Panc1 (cell line): ENCODE results near the gene ARFGAP1. TPM values are rescaled to one million over a fixed set of nuclear protein-coding genes. Genes with fewer than 3 reads are reported as not detected.

Experiments used
- ATAC-seq: fragments of 200-7000 bp; cut with Tn5 transposase; 2 replicates; pipeline ENCODE4 v1.9.1; 2020; ENCODE audit warnings: mild to moderate bottlenecking, moderate library complexity
- BruUV-seq: library from RNA; stranded (reverse); fragments of 400-500 nt; replicated peaks from 2 replicates; lab custom pipeline; 2021; lab: Mats Ljungman, UMichigan
- CTCF ChIA-PET: fragments of 300-600 bp; sonication (Branson Sonifier 250); formaldehyde crosslinking; loops from one replicate; lab custom pipeline; 2022; ENCODE audit warnings: antibody characterized with exemption; lab: Charles Lee
- POLR2A ChIA-PET: fragments of 300-600 bp; sonication (Branson Sonifier 250); formaldehyde crosslinking; loops from one replicate; lab custom pipeline; 2022; ENCODE audit warnings: antibody characterized with exemption; lab: Charles Lee
- DNase-seq: peaks from one replicate; pipeline ENCODE4 v3.0.0-alpha.2; 2010; ENCODE audit warnings: low read depth, low spot score
- H3K27ac ChIP-seq: 2 replicates; pipeline ENCODE4 v1.5.1; 2011; ENCODE audit warnings: mild to moderate bottlenecking, low read length, inconsistent platforms
- H3K27me3 ChIP-seq: fragments of 200-500 bp; sonication (Bioruptor generic); 2 replicates; pipeline ENCODE4 v1.6.0; 2014; ENCODE audit warnings: low read length, inconsistent platforms; ENCODE audit not compliant: control insufficient read depth, insufficient read depth
- H3K36me3 ChIP-seq: fragments of 200-500 bp; sonication (Bioruptor generic); 2 replicates; pipeline ENCODE4 v1.5.1; 2014; ENCODE audit warnings: inconsistent platforms, mild to moderate bottlenecking, low read length, moderate library complexity; ENCODE audit not compliant: control insufficient read depth, insufficient read depth
- H3K4me1 ChIP-seq: 2 replicates; pipeline ENCODE4 v1.5.1; 2011; ENCODE audit warnings: inconsistent platforms, mild to moderate bottlenecking, low read length, moderate library complexity; ENCODE audit not compliant: control insufficient read depth, insufficient read depth
- H3K4me3 ChIP-seq, 2 experiments: 2 replicates each; pipeline ENCODE4 v1.5.1; 2011 to 2012; ENCODE audit warnings: low read depth in 2 of 2, low read length in 2 of 2, mild to moderate bottlenecking in 2 of 2, inconsistent platforms in 1 of 2, moderate library complexity in 1 of 2
- H3K9me3 ChIP-seq: fragments of 200-500 bp; sonication (Bioruptor generic); 2 replicates; pipeline ENCODE4 v1.5.1; 2014; ENCODE audit warnings: low read depth, mild to moderate bottlenecking, inconsistent platforms, low read length, moderate library complexity; ENCODE audit not compliant: control insufficient read depth, insufficient read depth
- CTCF ChIP-seq: fragments of 450-650 bp; IDR thresholded peaks from 2 replicates; pipeline ENCODE4 v1.5.1; 2017; ENCODE audit warnings: mild to moderate bottlenecking
- POLR2AphosphoS5 ChIP-seq: IDR thresholded peaks from 2 replicates; pipeline ENCODE4 v1.6.1; 2012; ENCODE audit warnings: mild to moderate bottlenecking, low read depth, low read length, moderate library complexity
- REST ChIP-seq, 2 experiments: IDR thresholded peaks; 2 replicates each; pipeline ENCODE4 v1.6.1; 2011 to 2012; ENCODE audit warnings: low read depth in 2 of 2, control low read depth in 1 of 2, low read length in 1 of 2, mild to moderate bottlenecking in 1 of 2, moderate library complexity in 1 of 2; ENCODE audit not compliant: insufficient read depth in 1 of 2
- SIN3A ChIP-seq: IDR thresholded peaks from 2 replicates; pipeline ENCODE4 v1.6.1; 2012; ENCODE audit warnings: low read depth, mild to moderate bottlenecking, low read length, moderate library complexity, borderline replicate concordance; ENCODE audit not compliant: insufficient read depth
- TCF7L2 ChIP-seq: IDR thresholded peaks from 2 replicates; pipeline ENCODE4 v1.6.1; 2011; ENCODE audit warnings: mild to moderate bottlenecking, low read depth, low read length, inconsistent platforms
- in situ Hi-C: cut with HindIII; loops from 2 replicates; pipeline ENCODE4 v1.10.0; 2016; ENCODE audit warnings: low sequenced_read_pairs, low pct_unique_long_range_greater_than_20kb
- intact Hi-C: fragments of 100-400 bp; cut with micrococcal nuclease; formaldehyde crosslinking; loops from one replicate; pipeline ENCODE4 v1.10.0; 2022; ENCODE audit not compliant: unreplicated experiment
- total RNA-seq: library from RNA; stranded (reverse); gene quantifications from one replicate; pipeline ENCODE4 v1.2.1, GENCODE V29; 2021; ENCODE audit not compliant: unreplicated experiment

ARFGAP1 gene
- total RNA-seq, 1 experiment from 2014 or later = 110 TPM

- no peaks in the 10 kb centered on the region; the same call in none of the 2 replicates for H3K4me1 ChIP-seq
- no peak overlapping the region for H3K27ac ChIP-seq
- DNase-seq = no peak
- no peaks in the 10 kb centered on the region for H3K27me3 ChIP-seq
- ChIA-PET CTCF (no interaction called here), POLR2A (no interaction called here)
- BruUV-seq = no TSS peak
- no peak for ATAC-seq
- in situ Hi-C loops (no loop called here), intact Hi-C loops (no loop called here)
- no peaks in the 10 kb centered on the region for H3K9me3 ChIP-seq
- H3K4me3 ChIP-seq = no peak overlapping the region
- no peaks in the 10 kb centered on the region for H3K36me3 ChIP-seq
- no peak for TF ChIP-seq REST (IDR thresholded peaks at IDR 0.05; ENCODE audit: insufficient read depth in 1 of 2, low read depth in 2 of 2, low read length in 1 of 2)
- TF ChIP-seq POLR2AphosphoS5 = no peak
- TF ChIP-seq SIN3A = no peak
- TF ChIP-seq CTCF = no peak
- no peak for TF ChIP-seq TCF7L2
Measured at GRCh38 chr20:63311833-63312243, 39.2 kb downstream of the ARFGAP1 start.

DNA sequence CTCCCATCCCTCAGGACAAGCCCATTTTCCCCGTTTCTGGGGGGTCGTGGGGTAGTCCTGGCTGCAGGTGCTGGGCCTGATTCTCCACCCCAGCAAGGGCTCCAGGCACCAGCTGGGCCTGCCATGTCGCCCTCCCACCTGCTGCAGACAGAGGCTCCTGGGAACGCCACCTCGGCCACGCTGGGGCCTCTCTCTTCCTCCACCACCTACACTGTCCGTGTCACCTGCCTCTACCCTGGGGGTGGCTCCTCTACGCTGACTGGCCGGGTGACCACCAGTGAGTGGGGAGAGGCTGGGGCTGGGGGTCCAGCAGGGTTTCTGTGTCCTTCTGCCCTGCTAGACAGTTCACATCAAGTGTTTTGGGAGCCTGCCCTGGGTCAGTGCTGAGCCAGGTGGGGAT, 39.7 kb downstream of the ARFGAP1 start:
- no peak for DNase-seq
- ATAC-seq = no peak
- no peaks in the 10 kb centered on the region for H3K9me3 ChIP-seq
- H3K36me3 ChIP-seq = no peaks in the 10 kb centered on the region
- H3K27ac ChIP-seq = no peak overlapping the region
- ChIA-PET POLR2A (no interaction called here), CTCF (no interaction called here)
- in situ Hi-C loops = no loop called here
- intact Hi-C loops = no loop called here
- H3K27me3 ChIP-seq = no peaks in the 10 kb centered on the region
- no peaks in the 10 kb centered on the region; the same call in none of the 2 replicates for H3K4me1 ChIP-seq
- BruUV-seq = no TSS peak
- no peak for TF ChIP-seq SIN3A
- TF ChIP-seq POLR2AphosphoS5 = no peak
- no peak for TF ChIP-seq CTCF
- TF ChIP-seq TCF7L2 = no peak
- no peak for TF ChIP-seq REST (IDR thresholded peaks at IDR 0.05; ENCODE audit: insufficient read depth in 1 of 2, low read depth in 2 of 2, low read length in 1 of 2)
- H3K4me3 ChIP-seq = no peak overlapping the region
